ENCODE measurements around the gene DPAGT1. TPM values are rescaled to one million over a fixed set of nuclear protein-coding genes. Genes with fewer than 3 reads are reported as not detected.
A peak's percentile ranks its signal among the peaks of the same experiment; 100 is the strongest.
"Not testable (repeated sequence)": the region's sequence is repeated elsewhere in the genome, so short reads cannot be mapped to it uniquely, and the experiment has no call there.

The DPAGT1 gene
- total RNA-seq, 6 experiments from 2014 or later = 40.5 to 52.5 (median 49.1) TPM

GRCh38 chr11:119106564-119107537 is 5.2 kb upstream of the DPAGT1 start, which contains the start of gene C2CD2L:
Gene C2CD2L (plus strand): TSS chr11:119107344. CDS start chr11:119107742, 398 bp downstream.
- no peaks in the 10 kb centered on the region for H3K9me3 Mint-ChIP-seq
- peaks cover 12% of the 10 kb centered on the region; the same call in 1 of the 2 replicates for H3K36me3 Mint-ChIP-seq (ENCODE audit: low read depth)

GRCh38 chr11:119103793-119104192 is 2.1 kb upstream of the DPAGT1 start:
- Mint-ChIP-seq H3K4me1 (ENCODE audit: low read depth) (peaks cover 45% of the 10 kb centered on the region), H3K27me3 (ENCODE audit: insufficient read depth) (no peaks in the 10 kb centered on the region), H3K4me3 (no peak overlapping the region), H3K27ac (peak overlapping the region; percentile 57), H3K36me3 (ENCODE audit: low read depth) (no peaks in the 10 kb centered on the region; the same call in 1 of the 2 replicates), H3K9me3 (no peaks in the 10 kb centered on the region)
- no peak for DNase-seq
- TF ChIP-seq CTCF (IDR thresholded peaks at IDR 0.05) = no peak

More at GRCh38 chr11:119106564-119107537, 5.2 kb upstream of the DPAGT1 start, which contains the start of gene C2CD2L:
- peak; percentile 79 for DNase-seq
- Mint-ChIP-seq H3K4me1 (ENCODE audit: low read depth) (peaks cover 34% of the 10 kb centered on the region), H3K4me3 (peak within 1 kb of the TSS; percentile 89), H3K27ac (peak within 1 kb of the TSS; percentile 91), H3K27me3 (ENCODE audit: insufficient read depth) (no peaks in the 10 kb centered on the region; the same call in 1 of the 2 replicates)
- no peak for TF ChIP-seq CTCF (IDR thresholded peaks at IDR 0.05)

GRCh38 chr11:119103161-119103664 is 1.6 kb upstream of the DPAGT1 start:
- Mint-ChIP-seq H3K4me1 (ENCODE audit: low read depth) (peaks cover 42% of the 10 kb centered on the region), H3K27ac (peak overlapping the region; percentile 98), H3K4me3 (peak overlapping the region; percentile 91)
- not testable (repeated sequence) for DNase-seq; H3K27me3 Mint-ChIP-seq (ENCODE audit: insufficient read depth); H3K36me3 Mint-ChIP-seq (ENCODE audit: low read depth); H3K9me3 Mint-ChIP-seq

- peaks cover 32% of the 10 kb centered on the region for H3K4me1 Mint-ChIP-seq (ENCODE audit: low read depth)
- peak overlapping the region; percentile 91 for H3K4me3 Mint-ChIP-seq
- H3K36me3 Mint-ChIP-seq (ENCODE audit: low read depth) = peaks cover 9% of the 10 kb centered on the region; the same call in 1 of the 2 replicates
- no peaks in the 10 kb centered on the region for H3K9me3 Mint-ChIP-seq
- TF ChIP-seq CTCF (IDR thresholded peaks at IDR 0.05) = peak; percentile 36; the same call in 1 of the 2 replicates
- H3K27ac Mint-ChIP-seq = peak overlapping the region; percentile 98
- H3K27me3 Mint-ChIP-seq (ENCODE audit: insufficient read depth) = no peaks in the 10 kb centered on the region
- DNase-seq = no peak
These were observed 477 bp downstream of the DPAGT1 start for GRCh38 chr11:119100994-119101758.

- peak; percentile 52 for DNase-seq
- Mint-ChIP-seq H3K27me3 (ENCODE audit: insufficient read depth) (peaks cover under 1% of the 10 kb centered on the region; the same call in 1 of the 2 replicates), H3K36me3 (ENCODE audit: low read depth) (peaks cover 9% of the 10 kb centered on the region; the same call in 1 of the 2 replicates), H3K27ac (peak overlapping the region; percentile 98), H3K4me3 (peak overlapping the region; percentile 91), H3K9me3 (0 out of 2 replicates have a peak, but pooled peaks cover under 1% of the 10 kb centered on the region), H3K4me1 (ENCODE audit: low read depth) (peaks cover 37% of the 10 kb centered on the region)
- TF ChIP-seq CTCF (IDR thresholded peaks at IDR 0.05) = peak; percentile 72
These were observed 1.2 kb downstream of the DPAGT1 start for GRCh38 chr11:119100246-119100970.

Data from HFFc6 (cell line).